Renal pelvis (tissue), 4 donors: ENCODE measurements around the gene SEPTIN1. TPM values are rescaled to one million over a fixed set of nuclear protein-coding genes. Genes with fewer than 3 reads are reported as not detected.
"Not testable (repeated sequence)": the region's sequence is repeated elsewhere in the genome, so short reads cannot be mapped to it uniquely, and the experiment has no call there.

Experiments used
- DNase-seq: peaks from one replicate; pipeline ENCODE4 v3.0.0-alpha.2; 2013
- polyA plus RNA-seq, 3 donors: library from polyadenylated mRNA; unstranded; fragments of 120-200 nt; gene quantifications; one replicate each; pipeline ENCODE4 v1.2.1, GENCODE V29; 2013; ENCODE audit not compliant: insufficient read length in 3 of 3

The SEPTIN1 gene
- polyA plus RNA-seq, 3 donors = 2.6 to 2.8 (median 2.6) TPM

- DNase-seq = not testable (repeated sequence)
Observed at GRCh38 chr16:30343491-30343820, 38.9 kb downstream of the SEPTIN1 start.

GRCh38 chr16:30342751-30343490 lies 39.4 kb downstream of the SEPTIN1 start:
- DNase-seq = no peak

- not testable (repeated sequence) for DNase-seq
Observed at GRCh38 chr16:30341971-30342370, 40.4 kb downstream of the SEPTIN1 start.

GRCh38 chr16:30340621-30341020 lies 41.7 kb downstream of the SEPTIN1 start:
- DNase-seq = no peak

- not testable (repeated sequence) for DNase-seq
Observed at GRCh38 chr16:30338715-30339114, 43.6 kb downstream of the SEPTIN1 start.

GRCh38 chr16:30337964-30338357 lies 44.4 kb downstream of the SEPTIN1 start:
- DNase-seq = not testable (repeated sequence)

GRCh38 chr16:30335598-30336474 lies 46.5 kb downstream of the SEPTIN1 start:
- no peak for DNase-seq

- DNase-seq = peak; percentile 69
Observed at GRCh38 chr16:30335028-30335597, 47.2 kb downstream of the SEPTIN1 start.

GRCh38 chr16:30334473-30334989 lies 47.8 kb downstream of the SEPTIN1 start:
- peak; percentile 77 for DNase-seq

Other genes with a start within 250 kb of the SEPTIN1 start
- gene CORO1A, start 199.0 kb downstream of the SEPTIN1 start, polyA plus RNA-seq = 10 to 100 TPM in 1 of 3 donors, 1 to 10 TPM in 2; 9.2 to 15.1 (median 9.8) TPM
- 10 to 100 TPM; 32.5 to 43.1 (median 37.9) TPM for gene BOLA2B, start 188.9 kb downstream of the SEPTIN1 start, polyA plus RNA-seq
- 10 to 100 TPM; 24.9 to 39.9 (median 35.5) TPM for gene SLX1A, start 188.7 kb downstream of the SEPTIN1 start, polyA plus RNA-seq
- 10 to 100 TPM; 10.6 to 25.3 (median 16.6) TPM for gene SULT1A3, start 183.3 kb downstream of the SEPTIN1 start, polyA plus RNA-seq
- gene NPIPB13, start 134.1 kb downstream of the SEPTIN1 start, polyA plus RNA-seq = 10 to 100 TPM in 2 of 3 donors, 1 to 10 TPM in 1; 3.4 to 37.4 (median 29.1) TPM
- gene CD2BP2, start 27.3 kb downstream of the SEPTIN1 start, polyA plus RNA-seq = 10 to 100 TPM; 54.6 to 62.3 (median 62.3) TPM
- 10 to 100 TPM; 37.9 to 46.2 (median 39.1) TPM for gene TBC1D10B, start 12.1 kb downstream of the SEPTIN1 start, polyA plus RNA-seq
- gene MYL11, start 7.8 kb downstream of the SEPTIN1 start, polyA plus RNA-seq = 1 to 10 TPM in 2 of 3 donors, under 1 TPM in 1; 0.70 to 5.1 (median 1.9) TPM
- gene ZNF48, start 12.9 kb upstream of the SEPTIN1 start, polyA plus RNA-seq = 10 to 100 TPM; 15.0 to 16.5 (median 15.9) TPM
- 10 to 100 TPM in 1 of 3 donors, 1 to 10 TPM in 2; 7.7 to 11.1 (median 9.9) TPM for gene ZNF771, start 25.0 kb upstream of the SEPTIN1 start, polyA plus RNA-seq
- gene DCTPP1, start 47.5 kb upstream of the SEPTIN1 start, polyA plus RNA-seq = 10 to 100 TPM; 50.1 to 56.8 (median 54.9) TPM
- 10 to 100 TPM; 95.6 to 96.4 (median 96.0) TPM for gene SEPHS2, start 63.3 kb upstream of the SEPTIN1 start, polyA plus RNA-seq
- 1 to 10 TPM; 1.9 to 2.1 (median 2.0) TPM for gene ITGAL, start 90.2 kb upstream of the SEPTIN1 start, polyA plus RNA-seq
- gene ZNF768, start 144.0 kb upstream of the SEPTIN1 start, polyA plus RNA-seq = 10 to 100 TPM; 58.5 to 70.4 (median 68.1) TPM
- 10 to 100 TPM; 10.1 to 11.3 (median 11.0) TPM for gene ZNF747, start 152.3 kb upstream of the SEPTIN1 start, polyA plus RNA-seq
- 10 to 100 TPM; 13.3 to 18.8 (median 14.4) TPM for gene ZNF764, start 175.8 kb upstream of the SEPTIN1 start, polyA plus RNA-seq
- gene ZNF688, start 189.2 kb upstream of the SEPTIN1 start, polyA plus RNA-seq = 10 to 100 TPM; 14.2 to 19.7 (median 17.7) TPM
- gene ZNF785, start 203.1 kb upstream of the SEPTIN1 start, polyA plus RNA-seq = 10 to 100 TPM; 21.3 to 36.9 (median 32.1) TPM
- 10 to 100 TPM; 14.8 to 16.2 (median 15.7) TPM for gene ZNF689, start 227.8 kb upstream of the SEPTIN1 start, polyA plus RNA-seq